Activated naive CD8-positive, alpha-beta T cell treated with anti-CD3 and anti-CD28 coated beads, Interleukin-2, amount 10 ng/mL, durations not matched to agents 7 days and 5 days (primary cell): ENCODE results near the gene BCL11B. TPM values are rescaled to one million over a fixed set of nuclear protein-coding genes. Genes with fewer than 3 reads are reported as not detected.

Experiments
- ATAC-seq: fragments of 150-1000 bp; cut with Tn5 transposase; one replicate; pipeline ENCODE4 v1.10.0; 2021; ENCODE audit warnings: low read depth, moderate library complexity
- POLR2A ChIA-PET: fragments of 350-600 bp; sonication (Branson Sonifier 250); formaldehyde crosslinking; loops from one replicate; lab custom pipeline; 2021; ENCODE audit warnings: antibody characterized with exemption; lab: Charles Lee
- DNase-seq: peaks from one replicate; pipeline ENCODE4 v3.0.0; 2021
- H3K27ac Mint-ChIP-seq: one replicate; pipeline ENCODE4 v1.8.0; 2022; ENCODE audit warnings: mild to moderate bottlenecking, mixed read lengths
- H3K27me3 Mint-ChIP-seq: one replicate; pipeline ENCODE4 v1.8.0; 2022; ENCODE audit warnings: mild to moderate bottlenecking, moderate library complexity, mixed read lengths
- H3K36me3 Mint-ChIP-seq: one replicate; pipeline ENCODE4 v1.8.0; 2021; ENCODE audit warnings: mild to moderate bottlenecking, mixed read lengths
- H3K4me1 Mint-ChIP-seq: one replicate; pipeline ENCODE4 v1.8.0; 2021; ENCODE audit warnings: mixed read lengths
- H3K4me3 Mint-ChIP-seq: one replicate; pipeline ENCODE4 v1.8.0; 2022; ENCODE audit warnings: mild to moderate bottlenecking, moderate library complexity, mixed read lengths
- H3K9me3 Mint-ChIP-seq: one replicate; pipeline ENCODE4 v1.8.0; 2021; ENCODE audit warnings: mixed read lengths
- total RNA-seq, 2 experiments: library from RNA; stranded (reverse); gene quantifications; one replicate each; pipeline ENCODE4 v1.2.3, GENCODE V29; 2021

The BCL11B gene
- total RNA-seq, 2 experiments from 2014 or later = 99.5 to 104 TPM

DNA sequence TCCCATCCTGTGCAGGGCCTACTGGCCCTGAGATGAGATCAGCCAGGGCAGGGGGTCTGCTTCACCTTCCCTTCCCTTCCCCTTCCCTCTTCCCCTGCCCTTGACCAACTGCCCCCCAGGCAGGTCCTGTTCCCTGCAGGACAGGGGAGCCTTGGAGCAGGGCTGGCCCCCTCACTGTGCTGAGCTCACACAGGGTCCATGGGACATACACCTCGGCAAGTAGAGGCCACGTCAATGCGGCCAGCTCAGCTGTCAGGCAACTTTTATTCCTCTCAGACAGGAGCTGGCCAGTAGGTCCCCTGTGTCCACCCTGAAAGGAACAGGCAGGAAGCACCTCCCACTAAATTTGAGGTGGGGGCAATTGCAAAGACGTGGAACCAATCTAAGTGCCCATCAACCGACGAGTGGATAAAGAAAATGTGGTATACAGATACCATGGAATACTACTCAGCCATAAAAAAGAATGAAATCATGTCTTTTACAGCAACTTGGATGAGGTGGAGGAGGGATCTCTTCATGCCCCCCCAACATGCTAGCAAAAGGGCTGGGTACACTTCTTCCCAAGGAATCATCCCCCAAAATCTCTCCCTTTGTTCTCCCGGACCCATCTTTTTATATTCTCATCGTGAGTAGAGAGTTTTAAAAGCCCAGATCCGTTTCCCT lies 148.7 kb downstream of the BCL11B start:
- Mint-ChIP-seq H3K36me3 (no peaks in the 10 kb centered on the region), H3K9me3 (peaks cover 1% of the 10 kb centered on the region), H3K27ac (no peak overlapping the region), H3K4me1 (peaks cover 5% of the 10 kb centered on the region), H3K4me3 (no peak overlapping the region), H3K27me3 (peaks cover 6% of the 10 kb centered on the region)
- DNase-seq (no peak), ATAC-seq (no peak)
- POLR2A ChIA-PET = no interaction called here

DNA sequence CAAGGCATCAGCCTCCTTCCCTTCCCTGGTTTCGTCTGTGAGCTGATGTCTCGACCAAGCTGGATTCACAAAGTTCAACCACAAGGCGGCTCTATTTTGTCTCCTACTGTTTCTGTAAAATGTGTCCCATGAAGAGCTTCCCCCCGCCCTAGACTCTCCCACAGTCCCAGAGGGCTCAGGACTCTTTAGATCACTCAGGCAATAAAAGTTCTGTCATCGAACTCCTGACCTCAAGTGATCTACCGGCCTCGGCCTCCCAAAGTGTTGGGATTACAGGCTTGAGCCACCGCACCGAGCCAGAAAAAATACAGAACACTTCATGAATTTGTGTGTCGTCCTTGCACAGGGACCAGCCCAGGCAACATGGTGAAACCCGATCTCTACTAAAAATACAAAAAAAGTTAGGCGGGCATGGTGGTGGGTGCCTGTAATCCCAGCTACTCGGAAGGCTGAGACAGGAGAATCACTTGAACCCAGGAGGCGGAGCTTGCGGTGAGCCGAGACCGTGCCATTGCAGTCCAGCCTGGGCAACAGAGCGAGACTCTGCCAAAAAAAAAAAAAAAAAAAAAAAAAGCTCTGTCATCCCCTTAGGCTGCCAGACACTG lies 149.4 kb downstream of the BCL11B start:
- POLR2A ChIA-PET = no interaction called here
- DNase-seq (no peak), ATAC-seq (no peak)
- Mint-ChIP-seq H3K27me3 (peaks cover 9% of the 10 kb centered on the region), H3K9me3 (peaks cover 1% of the 10 kb centered on the region), H3K36me3 (no peaks in the 10 kb centered on the region), H3K27ac (no peak overlapping the region), H3K4me1 (peaks cover 7% of the 10 kb centered on the region), H3K4me3 (no peak overlapping the region)

DNA sequence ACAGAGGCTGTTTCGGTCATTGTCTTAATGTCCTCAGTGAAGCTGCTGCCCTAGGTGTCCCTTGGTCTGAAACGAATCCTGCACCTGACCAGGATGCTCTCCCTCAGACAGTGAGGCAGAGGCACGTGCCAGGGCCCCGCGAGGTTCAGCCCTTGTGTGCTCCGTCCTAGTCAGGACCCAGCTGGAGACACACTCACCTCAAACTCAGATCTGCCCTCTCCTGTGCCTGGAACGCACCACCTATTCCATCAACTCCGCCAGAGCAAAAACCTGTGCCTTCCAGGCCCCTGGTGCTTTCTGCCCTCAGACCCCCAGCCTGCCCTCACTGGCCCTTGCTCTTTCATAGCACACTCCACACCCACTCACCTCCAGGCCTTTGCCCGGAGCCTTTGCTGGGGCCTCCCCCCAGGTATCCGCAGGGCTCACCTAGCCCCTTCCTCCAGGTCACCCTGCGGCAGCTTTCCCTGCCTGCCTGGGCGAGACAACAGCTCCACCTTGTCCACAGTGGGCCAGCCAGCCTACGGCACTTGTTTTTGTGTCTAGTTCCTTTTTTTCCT lies 150.6 kb downstream of the BCL11B start:
- Mint-ChIP-seq H3K9me3 (peaks cover 1% of the 10 kb centered on the region), H3K4me1 (peaks cover 7% of the 10 kb centered on the region), H3K36me3 (no peaks in the 10 kb centered on the region), H3K27ac (no peak overlapping the region), H3K27me3 (peaks cover 10% of the 10 kb centered on the region), H3K4me3 (no peak overlapping the region)
- POLR2A ChIA-PET = no interaction called here
- ATAC-seq (no peak), DNase-seq (no peak)

DNA sequence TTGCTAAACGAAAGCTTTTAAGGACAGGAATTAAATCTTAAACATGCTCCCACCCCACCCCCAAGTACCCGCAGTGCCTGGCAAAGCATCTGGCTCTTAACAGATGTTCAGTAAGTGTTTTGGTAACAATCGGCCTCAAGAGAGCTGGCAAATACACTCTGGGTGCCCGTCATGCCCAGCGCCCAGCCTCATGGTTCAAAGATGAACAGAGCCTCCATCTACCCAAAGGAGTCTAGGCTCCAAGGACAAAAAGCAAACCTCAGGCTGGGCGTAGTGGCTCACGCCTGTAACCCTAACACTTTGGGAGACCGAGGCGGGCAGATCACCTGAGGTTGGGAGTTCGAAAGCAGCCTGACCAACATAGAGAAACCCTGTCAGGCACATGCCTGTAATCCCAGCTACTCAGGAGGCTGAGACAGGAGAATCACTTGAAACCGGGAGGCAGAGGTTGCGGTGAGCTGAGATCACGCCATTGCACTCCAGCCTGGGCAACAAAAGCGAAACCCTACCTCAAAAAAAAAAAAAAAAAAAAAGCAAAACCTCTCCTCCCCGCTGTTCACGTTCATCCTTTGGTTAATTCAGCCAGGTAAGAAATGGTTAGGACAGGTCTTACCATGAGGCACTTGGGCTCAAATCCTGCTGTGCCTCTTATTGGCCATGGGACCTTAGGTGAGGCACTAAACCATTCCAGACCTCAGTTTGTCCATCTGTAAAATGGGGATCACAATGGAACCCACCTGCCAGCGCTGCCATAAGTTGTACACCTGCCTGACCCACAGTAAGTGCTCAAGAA lies 151.3 kb downstream of the BCL11B start:
- H3K36me3 Mint-ChIP-seq = no peaks in the 10 kb centered on the region
- no peak overlapping the region for H3K4me3 Mint-ChIP-seq
- no peak for ATAC-seq
- H3K9me3 Mint-ChIP-seq = peaks cover 1% of the 10 kb centered on the region
- H3K27me3 Mint-ChIP-seq = peaks cover 10% of the 10 kb centered on the region
- H3K4me1 Mint-ChIP-seq = peaks cover 7% of the 10 kb centered on the region
- DNase-seq = no peak
- H3K27ac Mint-ChIP-seq = no peak overlapping the region
- POLR2A ChIA-PET = interaction anchor here (0.7 kb wide), 1 partner anchor 459 kb away, joined by 6 read pairs; no protein-coding TSS in a partner anchor

DNA sequence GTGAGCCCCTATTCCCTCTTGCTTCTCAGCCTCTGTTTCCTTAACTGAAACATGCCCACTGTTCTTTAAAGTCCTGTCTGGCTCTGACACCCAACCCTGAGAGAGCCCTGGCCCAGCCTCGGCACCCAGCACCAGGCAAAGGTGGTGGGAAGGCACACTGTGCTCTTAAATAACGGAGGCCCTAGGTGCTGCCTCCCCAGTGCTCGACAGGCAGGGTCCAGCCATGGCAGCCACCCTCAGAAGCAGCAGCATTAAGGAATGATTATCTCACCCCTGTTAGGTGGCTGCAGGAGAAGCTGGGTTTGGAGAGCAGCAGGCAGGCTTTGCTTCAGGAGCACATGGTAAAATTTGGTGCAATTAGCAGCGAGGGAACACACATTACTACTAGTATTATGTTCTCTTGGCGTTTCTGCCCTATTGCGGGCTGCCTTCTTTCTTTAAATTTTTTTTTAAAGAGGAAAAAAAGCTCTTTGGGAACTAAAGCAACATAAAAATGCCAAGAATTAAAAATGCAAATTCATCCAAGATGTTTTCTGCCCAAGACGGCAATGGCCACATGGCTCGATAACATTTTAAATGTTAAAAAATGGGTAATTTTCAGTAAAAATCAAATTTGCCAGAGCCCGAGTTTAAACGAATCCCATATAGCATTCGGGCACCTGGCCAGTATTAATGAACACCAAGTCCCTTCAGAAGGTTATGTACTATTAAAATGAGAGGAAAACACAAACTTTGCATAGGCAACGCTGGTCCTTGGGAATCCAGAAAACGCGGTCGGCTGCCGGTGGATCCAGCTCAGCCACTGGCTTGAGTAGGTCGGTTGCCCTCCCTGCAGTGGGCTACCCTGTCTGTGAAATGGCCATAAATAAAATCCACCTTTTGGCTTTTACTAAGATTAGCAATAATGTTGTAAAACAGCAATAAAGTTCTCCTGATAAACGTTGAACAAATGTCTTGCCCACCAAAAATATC lies 152.2 kb downstream of the BCL11B start:
- peaks cover 5% of the 10 kb centered on the region for H3K4me1 Mint-ChIP-seq
- H3K36me3 Mint-ChIP-seq = no peaks in the 10 kb centered on the region
- POLR2A ChIA-PET = interaction anchor here (0.7 kb wide), 1 partner anchor 458 kb away, joined by 6 read pairs; no protein-coding TSS in a partner anchor
- DNase-seq = no peak
- peaks cover 2% of the 10 kb centered on the region for H3K9me3 Mint-ChIP-seq
- H3K27me3 Mint-ChIP-seq = peaks cover 10% of the 10 kb centered on the region
- no peak overlapping the region for H3K4me3 Mint-ChIP-seq
- H3K27ac Mint-ChIP-seq = no peak overlapping the region
- ATAC-seq = no peak

Other genes with a start within 250 kb of the BCL11B start
- gene SETD3, start 208.7 kb upstream of the BCL11B start, total RNA-seq = 10 to 100 TPM; 61.9 to 64.4 TPM
- gene CCNK, start 209.2 kb upstream of the BCL11B start, total RNA-seq = 10 to 100 TPM; 88.4 to 90.4 TPM